Hepatocyte (in vitro differentiated cells): ENCODE data around the gene GPRC5D. TPM values are rescaled to one million over a fixed set of nuclear protein-coding genes. Genes with fewer than 3 reads are reported as not detected.

Experiments used
- DNase-seq: peaks from one replicate; pipeline ENCODE4 v3.0.0-alpha.2; 2016; ENCODE audit warnings: low spot score
- H2AFZ ChIP-seq: fragments of 200-600 bp; sonication (generic); 2 replicates; pipeline ENCODE4 v1.6.0; 2016; ENCODE audit warnings: antibody characterized with exemption, mild to moderate bottlenecking
- H3K27ac ChIP-seq: fragments of 200-600 bp; sonication (generic); 2 replicates; pipeline ENCODE4 v1.5.1; 2016; ENCODE audit warnings: mild to moderate bottlenecking
- H3K27me3 ChIP-seq: fragments of 200-600 bp; sonication (generic); 2 replicates; pipeline ENCODE4 v1.6.1; 2016
- H3K36me3 ChIP-seq: fragments of 200-600 bp; sonication (generic); replicated peaks from 2 replicates; pipeline ENCODE4 v1.5.1; 2016; ENCODE audit warnings: low read depth; ENCODE audit not compliant: insufficient read depth
- H3K4me1 ChIP-seq: fragments of 200-600 bp; sonication (generic); 2 replicates; pipeline ENCODE4 v1.5.1; 2016; ENCODE audit warnings: mild to moderate bottlenecking, moderate library complexity; ENCODE audit not compliant: insufficient read depth
- H3K4me2 ChIP-seq: fragments of 200-600 bp; sonication (generic); 2 replicates; pipeline ENCODE4 v1.6.0; 2016
- H3K4me3 ChIP-seq: fragments of 200-600 bp; sonication (generic); 2 replicates; pipeline ENCODE4 v1.5.1; 2016; ENCODE audit warnings: mild to moderate bottlenecking
- H3K79me2 ChIP-seq: fragments of 200-600 bp; sonication (generic); 2 replicates; pipeline ENCODE4 v1.6.0; 2017; ENCODE audit warnings: mild to moderate bottlenecking
- H3K9me2 ChIP-seq: fragments of 200-600 bp; sonication (generic); replicated peaks from 2 replicates; pipeline ENCODE4 v1.6.0; 2017; ENCODE audit warnings: mild to moderate bottlenecking; ENCODE audit not compliant: insufficient read depth
- H3K9me3 ChIP-seq: fragments of 200-600 bp; sonication (generic); 2 replicates; pipeline ENCODE4 v1.5.1; 2016; ENCODE audit warnings: low read depth, mild to moderate bottlenecking
- H4K20me1 ChIP-seq: fragments of 200-600 bp; sonication (generic); 2 replicates; pipeline ENCODE4 v1.6.0; 2016; ENCODE audit warnings: mild to moderate bottlenecking; ENCODE audit not compliant: insufficient read depth, poor library complexity, severe bottlenecking
- CTCF ChIP-seq: fragments of 200-600 bp; sonication (generic); IDR thresholded peaks from 2 replicates; pipeline ENCODE4 v1.5.1; 2016; ENCODE audit warnings: antibody characterized with exemption, mild to moderate bottlenecking; ENCODE audit not compliant: poor library complexity
- EZH2 ChIP-seq: fragments of 200-600 bp; sonication (generic); IDR thresholded peaks from 2 replicates; pipeline ENCODE4 v1.6.1; 2016; ENCODE audit warnings: antibody characterized with exemption, mild to moderate bottlenecking, borderline replicate concordance
- EZH2phosphoT487 ChIP-seq: fragments of 200-600 bp; sonication (generic); IDR thresholded peaks from one replicate; pipeline ENCODE4 v1.6.1; 2018; ENCODE audit warnings: antibody characterized with exemption, mild to moderate bottlenecking, low read depth, moderate library complexity; ENCODE audit not compliant: unreplicated experiment, severe bottlenecking
- WGBS: methylation state at CpG from one replicate; pipeline ENCODE4 v1.1.6; 2016; ENCODE audit warnings: low lambda C conversion rate; ENCODE audit errors: missing lambda C conversion rate; 5-methylcytosine and 5-hydroxymethylcytosine counted together
- polyA plus RNA-seq: library from polyadenylated mRNA; unstranded; fragments of >200 nt; fragmentation: Nextera tagmentation; extraction: Ambion mirVana; gene quantifications from 2 replicates; pipeline ENCODE4 v1.2.1, GENCODE V29; 2016
- total RNA-seq: library from RNA; depleted of rRNA; stranded (reverse); fragments of >200 nt; gene quantifications from 2 replicates; pipeline ENCODE4 v1.2.3, GENCODE V29; 2014

GPRC5D gene
- total and polyA plus RNA-seq, 2 experiments from 2014 or later: not detected

GRCh38 chr12:12930633-12931219, 21.2 kb downstream of the GPRC5D start:
- Histone ChIP-seq H3K79me2 (no peaks in the 10 kb centered on the region), H3K9me3 (no peaks in the 10 kb centered on the region), H4K20me1 (no peaks in the 10 kb centered on the region), H3K27me3 (no peaks in the 10 kb centered on the region), H3K4me2 (no peak overlapping the region), H3K27ac (no peak overlapping the region), H2AFZ (no peak overlapping the region), H3K9me2 (no peaks in the 10 kb centered on the region), H3K36me3 (no peaks in the 10 kb centered on the region), H3K4me3 (no peak overlapping the region), H3K4me1 (no peaks in the 10 kb centered on the region)
- no peak for DNase-seq
- 88% methylated on average over 2 of the region's 2 CpGs for WGBS
- TF ChIP-seq CTCF: no peak
- TF ChIP-seq EZH2: no peak
- TF ChIP-seq EZH2phosphoT487: no peak

GRCh38 chr12:12929696-12930095, 22.3 kb downstream of the GPRC5D start:
- H4K20me1 ChIP-seq: no peaks in the 10 kb centered on the region
- WGBS: 86% methylated on average over 6 of the region's 6 CpGs
- TF ChIP-seq EZH2: no peak
- TF ChIP-seq CTCF: no peak
- no peak for TF ChIP-seq EZH2phosphoT487
- no peak overlapping the region for H3K4me2 ChIP-seq
- no peak for DNase-seq
- no peaks in the 10 kb centered on the region for H3K9me3 ChIP-seq
- H3K27me3 ChIP-seq: no peaks in the 10 kb centered on the region
- no peak overlapping the region for H2AFZ ChIP-seq
- H3K36me3 ChIP-seq: no peaks in the 10 kb centered on the region
- H3K4me1 ChIP-seq: no peaks in the 10 kb centered on the region
- no peak overlapping the region for H3K4me3 ChIP-seq
- H3K9me2 ChIP-seq: no peaks in the 10 kb centered on the region
- no peak overlapping the region for H3K27ac ChIP-seq
- H3K79me2 ChIP-seq: no peaks in the 10 kb centered on the region

GRCh38 chr12:12927211-12928079, 24.5 kb downstream of the GPRC5D start:
- 93% methylated on average over 27 of the region's 27 CpGs for WGBS
- Histone ChIP-seq H3K9me3 (no peaks in the 10 kb centered on the region), H3K27me3 (no peaks in the 10 kb centered on the region), H3K9me2 (no peaks in the 10 kb centered on the region), H3K27ac (no peak overlapping the region), H3K4me2 (no peak overlapping the region), H3K79me2 (no peaks in the 10 kb centered on the region), H3K4me1 (no peaks in the 10 kb centered on the region), H4K20me1 (no peaks in the 10 kb centered on the region), H3K4me3 (no peak overlapping the region), H2AFZ (no peak overlapping the region), H3K36me3 (no peaks in the 10 kb centered on the region)
- DNase-seq: no peak
- TF ChIP-seq CTCF (no peak), EZH2phosphoT487 (no peak), EZH2 (no peak)
